HL-60 (cell line): ENCODE measurements around the gene TGFBR3.

Source experiments
- DNase-seq, 2 experiments: peaks; one replicate each; pipeline ENCODE4 v3.0.0-alpha.2; 2010 to 2020; ENCODE audit warnings: low read depth in 1 of 2, low spot score in 1 of 2
- H3K27ac ChIP-seq: fragments of 250-450 bp; sonication (Bioruptor Pico); replicated peaks from 2 replicates; pipeline ENCODE4 v1.5.1; 2020; ENCODE audit warnings: mild to moderate bottlenecking, moderate library complexity
- H3K27me3 ChIP-seq: fragments of 250-450 bp; sonication (Bioruptor Pico); 2 replicates; pipeline ENCODE4 v1.5.1; 2021; ENCODE audit warnings: mild to moderate bottlenecking, moderate library complexity; ENCODE audit not compliant: insufficient read depth, poor library complexity, severe bottlenecking
- H3K4me3 ChIP-seq: replicated peaks from 2 replicates; pipeline ENCODE4 v1.5.1; 2011; ENCODE audit warnings: mild to moderate bottlenecking, control low read depth, low read length; ENCODE audit not compliant: insufficient read depth
- CTCF ChIP-seq: IDR thresholded peaks from one replicate; pipeline ENCODE4 v1.5.1; 2011; ENCODE audit warnings: low read length, control low read depth, inconsistent platforms; ENCODE audit not compliant: insufficient read depth
- GABPA ChIP-seq: IDR thresholded peaks from 2 replicates; pipeline ENCODE4 v1.6.1; 2012; ENCODE audit warnings: low read depth
- POLR2AphosphoS5 ChIP-seq: IDR thresholded peaks from 2 replicates; pipeline ENCODE4 v1.6.1; 2012; ENCODE audit warnings: low read depth
- REST ChIP-seq: IDR thresholded peaks from 2 replicates; pipeline ENCODE4 v1.6.1; 2012; ENCODE audit warnings: low read depth; ENCODE audit not compliant: insufficient replicate concordance
- SPI1 ChIP-seq: IDR thresholded peaks from 2 replicates; pipeline ENCODE4 v1.6.1; 2012; ENCODE audit warnings: low read depth, mild to moderate bottlenecking, borderline replicate concordance

Gene TGFBR3

DNA sequence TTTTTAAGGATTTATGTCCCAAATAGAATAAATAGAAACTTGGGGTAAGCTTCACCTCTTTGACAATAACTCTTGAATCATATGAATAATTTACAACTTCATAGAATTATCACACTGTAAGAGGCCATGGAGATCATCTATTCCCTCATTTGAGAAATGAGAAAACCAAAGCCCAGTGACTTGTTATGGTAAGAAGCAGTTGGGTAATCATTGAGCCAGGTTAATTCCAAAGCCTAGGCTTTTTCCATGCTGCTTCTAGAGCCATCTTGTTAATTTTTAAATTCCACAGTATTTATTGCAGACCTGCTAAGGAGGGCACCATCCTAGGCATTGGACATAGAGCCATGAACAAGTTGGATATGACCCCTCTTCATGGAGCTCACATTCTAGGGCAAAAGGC is 224.8 kb downstream of the TGFBR3 start:
- Histone ChIP-seq H3K27ac (no peak overlapping the region), H3K27me3 (no peaks in the 10 kb centered on the region), H3K4me3 (no peak overlapping the region)
- no peak for DNase-seq
- TF ChIP-seq CTCF: no peak
- no peak for TF ChIP-seq REST
- TF ChIP-seq SPI1: no peak

DNA sequence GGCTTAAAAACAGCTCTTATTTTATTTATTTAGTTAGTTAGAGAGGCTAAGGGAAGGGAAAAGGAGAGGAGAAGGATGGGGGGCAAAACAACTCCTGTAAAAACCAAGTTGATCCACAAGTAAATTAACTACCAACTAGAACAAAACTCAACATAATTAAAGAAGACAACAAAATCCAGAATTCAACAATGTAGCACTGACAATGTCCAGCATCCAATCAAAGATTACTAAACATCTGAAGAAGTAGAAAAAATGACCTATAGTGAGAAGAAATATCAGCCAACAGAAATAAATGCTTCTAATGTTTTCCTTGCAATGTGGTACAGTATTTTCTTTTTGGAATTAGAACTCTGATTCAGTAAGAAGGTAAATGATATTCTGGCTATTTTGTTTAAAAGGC is 225.2 kb downstream of the TGFBR3 start:
- Histone ChIP-seq H3K27me3 (no peaks in the 10 kb centered on the region), H3K27ac (no peak overlapping the region), H3K4me3 (no peak overlapping the region)
- TF ChIP-seq SPI1 (no peak), REST (no peak), POLR2AphosphoS5 (no peak), CTCF (no peak), GABPA (no peak)
- DNase-seq: no peak

GRCh38 chr1:91655912-91656449 is 230.0 kb downstream of the TGFBR3 start:
- Histone ChIP-seq H3K27ac (no peak overlapping the region), H3K27me3 (no peaks in the 10 kb centered on the region), H3K4me3 (no peak overlapping the region)
- no peak for DNase-seq
- TF ChIP-seq CTCF (no peak), GABPA (no peak), POLR2AphosphoS5 (no peak), REST (no peak), SPI1 (no peak)
